Activated CD8-positive, alpha-beta memory T cell treated with anti-CD3 and anti-CD28 coated beads, Interleukin-2, amount 10 ng/mL, durations not matched to agents 7 days and 5 days (primary cell): ENCODE data around the gene RPL13A. TPM values are rescaled to one million over a fixed set of nuclear protein-coding genes. Genes with fewer than 3 reads are reported as not detected.
"Not testable (repeated sequence)": the region's sequence is repeated elsewhere in the genome, so short reads cannot be mapped to it uniquely, and the experiment has no call there.

ENCODE experiments used
- ATAC-seq: fragments of 150-1000 bp; cut with Tn5 transposase; one replicate; pipeline ENCODE4 v1.10.0; 2021; ENCODE audit warnings: moderate library complexity
- CTCF ChIA-PET: fragments of 350-600 bp; sonication (Branson Sonifier 250); formaldehyde crosslinking; loops from one replicate; lab custom pipeline; 2021; ENCODE audit warnings: antibody characterized with exemption; lab: Charles Lee
- DNase-seq: peaks from one replicate; pipeline ENCODE4 v3.0.0-alpha.2; 2020
- H3K27ac Mint-ChIP-seq: one replicate; pipeline ENCODE4 v1.8.0; 2021; ENCODE audit warnings: mild to moderate bottlenecking, mixed read lengths
- H3K27me3 Mint-ChIP-seq: one replicate; pipeline ENCODE4 v1.8.0; 2021; ENCODE audit warnings: mixed read lengths
- H3K36me3 Mint-ChIP-seq: one replicate; pipeline ENCODE4 v1.8.0; 2021; ENCODE audit warnings: mild to moderate bottlenecking, mixed read lengths
- H3K4me1 Mint-ChIP-seq: one replicate; pipeline ENCODE4 v1.8.0; 2021; ENCODE audit warnings: mixed read lengths
- H3K4me3 Mint-ChIP-seq: one replicate; pipeline ENCODE4 v1.8.0; 2021; ENCODE audit warnings: mild to moderate bottlenecking, moderate library complexity, mixed read lengths
- H3K9me3 Mint-ChIP-seq: one replicate; pipeline ENCODE4 v1.8.0; 2022; ENCODE audit warnings: low read depth, mixed read lengths
- total RNA-seq, 2 experiments: library from RNA; stranded (reverse); gene quantifications; one replicate each; pipeline ENCODE4 v1.2.3, GENCODE V29; 2021

The RPL13A gene
- total RNA-seq, result 1,000 to 10,000 TPM; 2,143 to 2,523 TPM

DNA sequence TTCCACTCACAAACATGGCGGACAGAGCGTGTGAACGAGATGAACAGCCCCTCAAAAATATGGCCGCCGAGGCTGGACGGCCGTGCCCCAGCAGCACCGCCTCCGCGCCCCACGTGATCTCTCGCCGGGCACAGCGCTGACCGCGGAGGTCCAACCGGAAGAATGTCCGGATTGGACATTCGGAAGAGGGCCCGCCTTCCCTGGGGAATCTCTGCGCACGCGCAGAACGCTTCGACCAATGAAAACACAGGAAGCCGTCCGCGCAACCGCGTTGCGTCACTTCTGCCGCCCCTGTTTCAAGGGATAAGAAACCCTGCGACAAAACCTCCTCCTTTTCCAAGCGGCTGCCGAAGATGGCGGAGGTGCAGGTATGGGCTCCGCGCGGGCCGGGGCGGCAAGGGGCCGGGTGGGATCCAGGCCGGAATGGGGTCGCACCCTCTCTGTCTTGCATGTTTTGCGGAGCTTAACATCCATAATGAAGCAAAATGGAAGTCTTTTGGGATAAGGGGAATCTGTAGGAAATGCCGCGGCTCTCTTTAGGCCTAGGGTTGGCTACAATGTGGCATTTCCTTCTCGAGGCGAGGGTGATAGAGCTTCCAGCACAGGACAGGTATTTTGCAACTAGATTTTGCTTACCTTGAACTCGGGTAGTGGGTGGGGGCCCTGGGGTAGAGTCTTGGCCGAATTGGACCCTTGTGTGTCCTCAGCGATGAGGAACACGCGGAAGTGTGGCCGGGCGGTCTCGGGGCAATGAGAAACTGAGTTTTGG is at the start of gene RPL13A:
Gene RPL13A, plus strand, starts transcription at position 332 of the 769 bp plus-strand sequence. Its CDS starts 22 bp downstream, at position 354.
- H3K36me3 Mint-ChIP-seq, result peaks cover 67% of the 10 kb centered on the region
- DNase-seq (peak; percentile 100), ATAC-seq (peak; percentile 88)
- CTCF ChIA-PET, result interaction anchor here (1.0 to 3.0 kb wide), 6 partner anchors 9 to 103 kb away, joined by 3 to 19 read pairs (median 10); partner anchors contain the start of genes PRR12 and RPS11
- H3K27me3 Mint-ChIP-seq, result no peaks in the 10 kb centered on the region
- no peaks in the 10 kb centered on the region for H3K9me3 Mint-ChIP-seq
- peak within 1 kb of the TSS; percentile 98 for H3K4me3 Mint-ChIP-seq
- H3K4me1 Mint-ChIP-seq, result peaks cover 46% of the 10 kb centered on the region
- peak within 1 kb of the TSS; percentile 94 for H3K27ac Mint-ChIP-seq

DNA sequence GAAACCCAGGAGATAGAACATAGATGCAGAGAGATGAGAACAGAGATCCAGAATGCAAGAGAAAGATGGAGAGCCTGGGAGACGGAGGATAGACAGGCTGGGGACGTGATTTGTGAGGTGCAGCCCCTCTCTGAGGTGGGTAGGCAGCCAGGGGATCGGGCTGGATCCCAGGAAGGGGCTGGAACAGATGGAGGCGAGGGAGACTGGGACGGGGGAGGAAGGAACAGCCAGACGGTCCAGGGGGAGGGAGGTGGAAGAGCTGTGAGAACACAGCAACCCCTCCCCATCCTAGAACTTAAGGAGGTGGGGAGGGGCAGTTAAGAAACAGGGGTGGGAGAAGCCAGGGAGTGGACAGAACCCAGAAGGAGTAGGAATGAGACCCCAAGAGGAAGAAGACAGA is 49.1 kb upstream of the RPL13A start:
- DNase-seq (no peak), ATAC-seq (no peak)
- Mint-ChIP-seq H3K4me3 (no peak overlapping the region), H3K4me1 (peaks cover 31% of the 10 kb centered on the region), H3K36me3 (no peaks in the 10 kb centered on the region), H3K9me3 (no peaks in the 10 kb centered on the region), H3K27ac (no peak overlapping the region), H3K27me3 (peaks cover 88% of the 10 kb centered on the region)
- CTCF ChIA-PET, result no interaction called here

DNA sequence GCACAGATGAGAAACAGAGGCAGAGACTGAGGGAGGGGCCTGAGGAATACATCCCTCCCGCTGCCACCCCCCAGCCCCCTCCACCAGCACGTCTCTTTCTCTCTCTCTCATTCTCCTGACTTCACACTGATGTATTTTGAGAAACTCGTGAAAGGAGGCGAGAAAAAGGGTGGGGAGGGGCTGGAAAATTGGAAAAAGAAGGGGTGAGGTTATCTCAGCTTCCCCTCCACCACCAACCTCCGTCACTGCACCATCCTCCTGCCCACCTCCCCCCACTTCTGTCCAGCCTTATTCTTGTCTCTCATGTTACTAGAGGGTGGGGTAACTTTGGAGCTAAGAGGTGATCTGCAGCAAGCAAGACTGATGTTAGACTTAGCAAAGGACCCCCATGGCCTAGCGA is 47.6 kb upstream of the RPL13A start:
- Mint-ChIP-seq H3K27ac (no peak overlapping the region), H3K4me3 (no peak overlapping the region), H3K27me3 (peaks cover 73% of the 10 kb centered on the region), H3K9me3 (no peaks in the 10 kb centered on the region), H3K4me1 (peaks cover 35% of the 10 kb centered on the region), H3K36me3 (no peaks in the 10 kb centered on the region)
- no peak for ATAC-seq
- CTCF ChIA-PET, result interaction anchor here (0.7 to 1.4 kb wide), 4 partner anchors 15 to 48 kb away, joined by 3 to 4 read pairs (median 3); partner anchors contain the start of gene GFY
- DNase-seq, result no peak

DNA sequence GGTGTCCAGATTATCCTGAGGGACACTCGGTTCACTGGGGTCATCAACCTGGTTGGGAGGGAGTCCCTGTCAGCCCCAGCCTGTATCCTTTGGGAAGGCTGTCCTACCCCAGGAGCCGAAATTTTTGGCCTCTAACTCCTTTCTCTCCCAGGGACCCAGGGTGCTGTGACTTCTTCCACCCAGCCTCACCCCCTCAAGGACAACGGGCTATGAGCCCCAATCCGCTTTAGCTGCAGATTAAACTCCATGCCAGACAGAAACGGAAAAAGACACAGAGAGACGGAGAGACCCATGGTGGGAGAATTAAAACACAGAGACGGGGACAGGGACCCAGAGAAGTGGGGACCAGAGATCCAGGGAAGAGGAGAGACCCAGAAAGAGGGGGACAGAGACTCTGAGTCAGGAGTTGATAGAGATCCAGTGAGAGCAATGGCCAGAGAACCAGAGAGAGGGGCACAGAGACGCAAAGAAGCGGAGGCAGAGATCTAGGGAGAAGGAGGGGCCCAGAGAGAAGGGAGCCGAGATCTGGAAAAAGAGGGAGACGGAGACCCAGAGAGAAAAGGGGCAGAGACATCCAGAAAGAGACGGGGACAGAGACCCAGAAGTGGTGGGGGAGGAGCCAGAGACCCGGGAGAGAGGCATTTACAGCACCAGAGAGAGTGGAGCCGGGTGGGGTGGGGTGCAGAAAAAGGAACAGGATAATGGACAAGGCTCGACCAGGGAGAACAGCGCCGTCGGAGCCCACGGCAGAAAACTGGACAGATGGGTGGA is 46.8 kb upstream of the RPL13A start:
- ATAC-seq (no peak), DNase-seq (no peak)
- CTCF ChIA-PET, result interaction anchor here (0.8 to 2.6 kb wide), 5 partner anchors 14 to 49 kb away, joined by 3 to 31 read pairs (median 5); partner anchors contain the start of gene GFY
- Mint-ChIP-seq H3K36me3 (no peaks in the 10 kb centered on the region), H3K9me3 (no peaks in the 10 kb centered on the region), H3K27me3 (peaks cover 65% of the 10 kb centered on the region), H3K27ac (no peak overlapping the region), H3K4me3 (peak overlapping the region; percentile 11), H3K4me1 (peaks cover 41% of the 10 kb centered on the region)

DNA sequence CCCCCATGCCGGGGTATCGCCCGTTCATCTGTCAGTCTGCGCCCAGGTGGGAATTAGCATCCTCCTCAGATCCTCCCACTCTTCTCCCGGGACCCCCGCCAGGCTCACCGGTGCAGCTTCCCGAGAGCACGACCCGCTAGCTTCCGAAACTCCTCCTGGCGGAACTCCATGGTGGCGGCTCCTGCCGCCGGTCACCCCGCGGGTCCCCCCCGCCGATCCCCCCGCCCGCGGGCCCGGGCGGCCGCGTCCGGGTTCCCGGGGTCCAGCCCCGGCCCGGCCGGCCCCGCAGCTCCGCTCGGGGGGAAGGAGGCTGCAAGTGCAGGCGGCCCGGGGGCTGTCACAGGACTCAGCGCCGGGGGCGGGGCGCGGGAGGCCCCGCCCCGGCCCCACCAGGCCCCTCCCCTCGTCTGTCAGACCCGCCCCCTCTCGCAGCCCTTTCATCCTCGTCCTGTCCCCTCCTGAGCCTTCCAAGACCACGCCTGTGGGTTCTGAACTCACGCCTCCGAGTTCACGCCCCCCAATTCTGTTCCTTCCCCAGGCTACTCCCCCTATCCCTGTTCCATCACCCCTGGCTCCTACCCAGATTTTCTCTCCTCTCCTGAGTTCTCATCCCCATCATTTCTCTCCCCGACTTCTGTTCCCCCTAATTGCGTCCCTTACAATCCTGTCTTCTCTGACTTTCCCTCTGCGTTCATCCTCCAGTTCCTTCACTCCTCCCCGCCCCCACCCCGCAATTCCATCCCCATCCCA is 46.0 kb upstream of the RPL13A start, which contains the start of gene SLC17A7:
Gene SLC17A7, minus strand, starts transcription at position 318 of the 750 bp plus-strand sequence. Its CDS starts 148 bp downstream, at position 170.
- H3K4me1 Mint-ChIP-seq, result peaks cover 41% of the 10 kb centered on the region
- ATAC-seq, result peak; percentile 11
- H3K36me3 Mint-ChIP-seq, result no peaks in the 10 kb centered on the region
- H3K27me3 Mint-ChIP-seq, result peaks cover 57% of the 10 kb centered on the region
- peak within 1 kb of the TSS; percentile 78 for H3K4me3 Mint-ChIP-seq
- H3K9me3 Mint-ChIP-seq, result no peaks in the 10 kb centered on the region
- DNase-seq, result peak; percentile 70
- CTCF ChIA-PET, result interaction anchor here (0.6 to 2.6 kb wide), 8 partner anchors 13 to 141 kb away, joined by 3 to 31 read pairs (median 4); partner anchors contain the start of gene GFY
- no peak within 1 kb of the TSS for H3K27ac Mint-ChIP-seq

DNA sequence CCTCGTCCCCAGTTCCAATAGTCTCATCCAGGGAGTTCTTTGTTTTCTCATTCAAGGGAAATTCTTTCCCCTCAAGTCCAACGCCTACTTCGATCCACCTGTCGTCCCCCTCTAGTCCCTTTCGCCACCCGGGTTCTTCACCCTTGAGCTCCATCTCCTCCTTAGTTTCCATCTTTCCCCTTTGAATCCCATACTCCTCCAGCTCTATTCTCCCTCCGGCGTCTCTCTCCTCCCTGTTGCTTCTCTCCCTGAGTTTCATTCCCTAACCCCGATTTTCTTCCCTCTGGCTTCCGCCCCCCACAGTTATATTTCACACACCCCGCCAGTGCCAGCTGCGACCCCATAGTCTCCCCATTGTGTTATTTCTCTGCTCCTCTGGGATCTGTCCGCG is 45.5 kb upstream of the RPL13A start:
- Mint-ChIP-seq H3K4me1 (peaks cover 41% of the 10 kb centered on the region), H3K4me3 (peak overlapping the region; percentile 78), H3K9me3 (no peaks in the 10 kb centered on the region), H3K27ac (no peak overlapping the region), H3K27me3 (peaks cover 52% of the 10 kb centered on the region), H3K36me3 (peaks cover 5% of the 10 kb centered on the region)
- CTCF ChIA-PET, result interaction anchor here (0.6 to 2.6 kb wide), 8 partner anchors 13 to 141 kb away, joined by 3 to 31 read pairs (median 7); no protein-coding TSS in a partner anchor
- ATAC-seq (no peak), DNase-seq (no peak)

DNA sequence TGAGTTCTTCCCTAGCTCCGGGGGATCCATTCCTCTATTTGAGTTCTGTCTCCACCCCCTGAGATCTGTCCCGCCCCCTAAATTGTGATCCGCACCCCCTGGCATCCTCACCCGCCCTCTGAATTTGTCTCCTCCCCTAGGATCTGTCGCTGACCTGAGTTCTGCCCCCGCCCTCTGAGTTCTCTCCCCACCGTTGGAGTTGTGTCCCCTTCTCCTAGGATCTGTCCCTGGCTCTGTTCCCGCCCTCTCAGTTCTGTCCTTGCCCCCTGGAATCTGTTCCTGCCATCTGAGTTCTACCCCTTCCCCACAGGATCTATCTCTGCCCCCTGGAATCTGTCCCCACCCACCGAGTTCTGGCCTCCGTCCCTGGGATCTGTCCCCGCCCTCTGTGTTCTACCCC is 45.1 kb upstream of the RPL13A start:
- H3K9me3 Mint-ChIP-seq, result no peaks in the 10 kb centered on the region
- peaks cover 48% of the 10 kb centered on the region for H3K27me3 Mint-ChIP-seq
- peak overlapping the region; percentile 78 for H3K4me3 Mint-ChIP-seq
- CTCF ChIA-PET, result interaction anchor here (0.6 to 2.6 kb wide), 15 partner anchors 9 to 180 kb away, joined by 3 to 31 read pairs (median 5); partner anchors contain the start of gene PIH1D1
- H3K36me3 Mint-ChIP-seq, result peaks cover 6% of the 10 kb centered on the region
- H3K27ac Mint-ChIP-seq, result peak overlapping the region; percentile 80
- ATAC-seq (no peak), DNase-seq (peak; percentile 56)
- H3K4me1 Mint-ChIP-seq, result peaks cover 43% of the 10 kb centered on the region

DNA sequence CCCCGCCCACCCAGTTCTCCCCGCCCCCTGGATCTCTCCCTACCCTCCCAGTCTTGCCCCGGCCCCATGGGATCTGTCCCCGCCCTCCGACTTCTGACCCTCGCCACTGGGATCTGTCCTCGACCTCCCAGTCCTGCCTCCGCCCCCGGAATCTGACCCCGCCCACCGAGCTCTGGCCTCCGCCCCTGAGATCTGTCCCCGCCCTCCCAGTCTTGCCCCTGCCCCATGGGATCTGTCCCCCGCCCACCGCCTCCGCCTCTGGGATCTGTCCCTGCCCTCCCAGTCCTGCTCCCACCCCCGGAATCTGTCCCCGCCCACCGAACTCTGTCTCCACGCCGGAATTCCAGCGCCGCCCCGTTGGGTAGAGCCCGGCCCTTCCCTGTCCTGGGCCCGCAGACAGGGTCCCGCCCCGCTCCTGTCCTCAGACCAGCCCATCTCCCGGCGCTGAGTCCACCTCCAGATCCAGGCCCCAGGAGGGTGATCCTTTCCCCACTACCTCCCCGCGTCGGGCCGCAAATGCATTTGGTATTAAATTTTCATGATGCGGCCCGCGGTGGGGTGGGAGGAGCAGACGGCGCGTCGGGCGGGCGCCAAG is 44.5 kb upstream of the RPL13A start:
- CTCF ChIA-PET, result interaction anchor here (0.6 to 2.6 kb wide), 17 partner anchors 9 to 222 kb away, joined by 3 to 31 read pairs (median 4); partner anchors contain the start of gene PIH1D1
- H3K9me3 Mint-ChIP-seq, result no peaks in the 10 kb centered on the region
- H3K4me3 Mint-ChIP-seq, result peak overlapping the region; percentile 78
- DNase-seq (peak; percentile 86), ATAC-seq (peak; percentile 50)
- peaks cover 45% of the 10 kb centered on the region for H3K4me1 Mint-ChIP-seq
- peaks cover 42% of the 10 kb centered on the region for H3K27me3 Mint-ChIP-seq
- peak overlapping the region; percentile 80 for H3K27ac Mint-ChIP-seq
- peaks cover 6% of the 10 kb centered on the region for H3K36me3 Mint-ChIP-seq

DNA sequence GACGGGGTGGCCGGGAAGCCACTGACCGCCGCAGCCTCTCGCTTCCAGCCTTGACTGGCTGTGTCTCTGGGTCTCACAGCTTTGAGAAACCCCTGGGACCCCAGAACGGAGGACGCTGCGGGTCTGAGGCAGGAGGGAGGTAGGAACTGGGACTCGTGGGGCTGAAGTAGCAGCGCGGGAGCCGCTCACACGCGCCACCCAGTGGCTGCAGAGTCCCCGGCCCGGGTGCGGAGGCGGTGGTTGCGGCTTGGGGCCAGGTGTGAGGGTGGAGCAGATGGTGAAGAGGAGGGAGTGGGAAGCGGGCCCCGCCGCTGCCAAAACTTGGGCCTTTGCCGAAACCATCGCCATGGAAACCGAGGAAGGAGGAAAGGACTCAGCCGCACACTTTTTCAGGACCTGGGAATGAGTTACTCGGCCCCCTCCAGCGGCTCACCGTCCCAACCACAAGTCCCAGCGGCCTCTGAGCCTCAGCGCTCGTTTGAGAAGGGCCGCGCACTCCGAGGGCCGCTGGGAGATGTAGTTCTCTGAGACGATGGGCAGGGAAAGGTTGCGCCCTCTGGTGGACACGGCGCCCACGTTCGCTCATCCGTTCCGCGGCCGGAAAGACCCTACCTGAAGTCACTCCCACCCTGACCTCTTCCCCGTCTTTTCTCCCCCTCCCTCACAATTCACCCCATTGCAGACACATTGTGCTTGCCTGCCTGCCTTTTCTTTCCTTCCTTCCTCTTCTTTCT is 43.9 kb upstream of the RPL13A start:
- peak overlapping the region; percentile 80 for H3K27ac Mint-ChIP-seq
- peaks cover 51% of the 10 kb centered on the region for H3K4me1 Mint-ChIP-seq
- H3K4me3 Mint-ChIP-seq, result peak overlapping the region; percentile 78
- DNase-seq, result peak; percentile 96
- H3K36me3 Mint-ChIP-seq, result peaks cover 11% of the 10 kb centered on the region
- CTCF ChIA-PET, result interaction anchor here (0.6 to 2.8 kb wide), 22 partner anchors 8 to 222 kb away, joined by 3 to 39 read pairs (median 4); partner anchors contain the start of genes ALDH16A1 and PIH1D1
- peaks cover 36% of the 10 kb centered on the region for H3K27me3 Mint-ChIP-seq
- ATAC-seq, result peak; percentile 85
- no peaks in the 10 kb centered on the region for H3K9me3 Mint-ChIP-seq

DNA sequence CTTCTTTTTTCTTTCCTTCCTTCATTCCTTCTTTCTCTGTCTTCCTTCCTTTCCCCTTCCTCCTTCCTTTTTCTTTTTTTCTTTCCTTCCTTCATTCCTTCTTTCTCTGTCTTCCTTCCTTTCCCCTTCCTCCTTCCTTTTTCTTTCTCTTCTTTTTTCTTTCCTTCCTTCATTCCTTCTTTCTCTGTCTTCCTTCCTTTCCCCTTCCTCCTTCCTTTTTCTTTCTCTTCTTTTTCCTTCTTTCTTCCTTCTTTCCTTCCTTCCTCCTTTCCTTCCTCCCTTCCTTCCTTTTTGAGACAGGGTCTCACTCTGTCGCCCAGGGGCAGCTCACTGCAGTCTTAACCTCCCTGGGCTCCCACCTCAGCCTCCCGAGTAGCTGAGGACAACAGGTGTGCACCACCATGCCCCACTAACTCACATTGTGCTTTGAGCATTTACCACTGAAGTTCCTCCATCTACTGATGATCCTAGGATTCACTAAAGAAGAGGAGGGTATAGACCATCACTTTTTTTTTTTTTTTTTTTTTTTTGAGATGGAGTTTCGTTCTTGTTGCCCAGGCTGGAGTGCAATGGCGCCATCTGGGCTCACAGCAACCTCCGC is 43.2 kb upstream of the RPL13A start:
- H3K27ac Mint-ChIP-seq, result peak overlapping the region; percentile 80
- CTCF ChIA-PET, result interaction anchor here (0.7 to 2.8 kb wide), 10 partner anchors 9 to 120 kb away, joined by 3 to 39 read pairs (median 5); partner anchors contain the start of genes ALDH16A1 and FLT3LG
- H3K4me1 Mint-ChIP-seq, result peaks cover 54% of the 10 kb centered on the region
- DNase-seq, H3K9me3 Mint-ChIP-seq, ATAC-seq: not testable (repeated sequence)
- peak overlapping the region; percentile 78 for H3K4me3 Mint-ChIP-seq
- H3K27me3 Mint-ChIP-seq, result peaks cover 30% of the 10 kb centered on the region
- peaks cover 15% of the 10 kb centered on the region for H3K36me3 Mint-ChIP-seq

DNA sequence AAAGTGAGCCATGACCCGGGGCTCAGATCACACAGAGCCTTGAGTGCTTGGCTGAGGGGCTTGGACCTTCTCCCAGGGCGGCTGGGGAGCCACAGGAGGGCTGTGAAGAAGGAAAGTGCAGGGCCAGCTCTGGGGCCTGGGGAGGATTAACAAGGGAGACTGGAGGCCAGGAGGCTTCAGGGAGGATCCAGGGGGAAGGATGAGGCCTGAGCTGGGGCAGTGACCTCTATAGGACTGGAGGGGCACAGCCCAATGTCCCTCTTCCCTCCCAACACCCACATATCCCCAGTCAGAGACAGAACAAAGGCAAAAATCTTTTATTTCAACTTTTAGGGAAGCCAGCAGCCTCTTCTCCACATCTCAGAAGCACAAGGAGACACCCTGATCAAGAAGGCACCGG is 41.4 kb upstream of the RPL13A start:
- CTCF ChIA-PET, result interaction anchor here (0.7 to 2.8 kb wide), 7 partner anchors 7 to 54 kb away, joined by 3 to 39 read pairs (median 8); partner anchors contain the start of genes ALDH16A1 and FLT3LG
- peaks cover 62% of the 10 kb centered on the region for H3K4me1 Mint-ChIP-seq

More for the DNA sequence above, 41.4 kb upstream of the RPL13A start:
- ATAC-seq (no peak), DNase-seq (no peak)
- Mint-ChIP-seq H3K36me3 (peaks cover 25% of the 10 kb centered on the region), H3K4me3 (no peak overlapping the region), H3K9me3 (no peaks in the 10 kb centered on the region), H3K27me3 (peaks cover 13% of the 10 kb centered on the region), H3K27ac (peak overlapping the region; percentile 40)
